ENCODE data around the gene PROCR.
"Not testable (repeated sequence)": the region's sequence is repeated elsewhere in the genome, so short reads cannot be mapped to it uniquely, and the experiment has no call there.

The PROCR gene

DNA sequence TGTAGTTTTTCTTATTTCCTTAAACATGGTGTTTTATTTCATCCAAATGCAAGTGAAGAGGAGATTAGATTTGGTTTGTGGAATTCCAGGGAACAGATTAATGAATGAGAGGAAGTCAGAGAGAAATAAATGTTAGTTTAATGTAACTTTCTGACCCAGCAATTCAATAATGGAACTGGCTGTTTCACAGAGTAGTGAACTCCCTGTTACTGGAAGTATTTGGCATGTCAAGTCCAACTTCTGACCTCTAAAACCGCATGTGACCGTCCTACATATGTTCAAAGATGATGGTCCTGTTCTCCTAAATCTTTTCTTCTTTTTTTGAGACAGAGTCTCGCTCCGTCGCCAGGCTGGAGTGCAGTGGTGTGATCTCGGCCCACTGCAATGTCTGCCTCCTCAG is 18.7 kb downstream of the PROCR start:
- H3K4me3 ChIP-seq (ENCODE audit: low read length) = no peak overlapping the region
- no peaks in the 10 kb centered on the region for H4K20me1 ChIP-seq (ENCODE audit: insufficient read depth, low read length)
- H3F3A ChIP-seq (ENCODE audit: insufficient read depth, low read length) = no peaks in the 10 kb centered on the region
- no peak overlapping the region for H3K4me2 ChIP-seq (ENCODE audit: low read depth, low read length)
- no peaks in the 10 kb centered on the region for H3K9me2 ChIP-seq (replicated peaks; ENCODE audit: insufficient read depth, low read length)
- TF ChIP-seq EZH2phosphoT487 (IDR thresholded peaks at IDR 0.05; ENCODE audit: low read length) (no peak), EZH2 (optimal IDR thresholded peaks at IDR 0.05; ENCODE audit: low read depth, low read length) (no peak)
- TF ChIP-seq, protein P1, sequence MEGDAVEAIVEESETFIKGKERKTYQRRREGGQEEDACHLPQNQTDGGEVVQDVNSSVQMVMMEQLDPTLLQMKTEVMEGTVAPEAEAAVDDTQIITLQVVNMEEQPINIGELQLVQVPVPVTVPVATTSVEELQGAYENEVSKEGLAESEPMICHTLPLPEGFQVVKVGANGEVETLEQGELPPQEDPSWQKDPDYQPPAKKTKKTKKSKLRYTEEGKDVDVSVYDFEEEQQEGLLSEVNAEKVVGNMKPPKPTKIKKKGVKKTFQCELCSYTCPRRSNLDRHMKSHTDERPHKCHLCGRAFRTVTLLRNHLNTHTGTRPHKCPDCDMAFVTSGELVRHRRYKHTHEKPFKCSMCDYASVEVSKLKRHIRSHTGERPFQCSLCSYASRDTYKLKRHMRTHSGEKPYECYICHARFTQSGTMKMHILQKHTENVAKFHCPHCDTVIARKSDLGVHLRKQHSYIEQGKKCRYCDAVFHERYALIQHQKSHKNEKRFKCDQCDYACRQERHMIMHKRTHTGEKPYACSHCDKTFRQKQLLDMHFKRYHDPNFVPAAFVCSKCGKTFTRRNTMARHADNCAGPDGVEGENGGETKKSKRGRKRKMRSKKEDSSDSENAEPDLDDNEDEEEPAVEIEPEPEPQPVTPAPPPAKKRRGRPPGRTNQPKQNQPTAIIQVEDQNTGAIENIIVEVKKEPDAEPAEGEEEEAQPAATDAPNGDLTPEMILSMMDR (IDR thresholded peaks at IDR 0.05; ENCODE audit: low read length) = no peak
- no peaks in the 10 kb centered on the region for H3K79me2 ChIP-seq (ENCODE audit: low read length)
- H3K4me1 ChIP-seq (ENCODE audit: low read length) = no peaks in the 10 kb centered on the region
- DNase-seq = no peak
- H3K9me3 ChIP-seq (replicated peaks; ENCODE audit: insufficient read depth, low read length) = no peaks in the 10 kb centered on the region
- no peaks in the 10 kb centered on the region for H3K36me3 ChIP-seq (replicated peaks; ENCODE audit: insufficient read depth, low read length)
- H3K9ac ChIP-seq (ENCODE audit: low read length) = no peak overlapping the region
- no peak overlapping the region for H2AFZ ChIP-seq (ENCODE audit: low read length)
- no peak overlapping the region for H3K27ac ChIP-seq (ENCODE audit: low read length)
- H3K27me3 ChIP-seq (replicated peaks; ENCODE audit: insufficient read depth, low read length) = no peaks in the 10 kb centered on the region

DNA sequence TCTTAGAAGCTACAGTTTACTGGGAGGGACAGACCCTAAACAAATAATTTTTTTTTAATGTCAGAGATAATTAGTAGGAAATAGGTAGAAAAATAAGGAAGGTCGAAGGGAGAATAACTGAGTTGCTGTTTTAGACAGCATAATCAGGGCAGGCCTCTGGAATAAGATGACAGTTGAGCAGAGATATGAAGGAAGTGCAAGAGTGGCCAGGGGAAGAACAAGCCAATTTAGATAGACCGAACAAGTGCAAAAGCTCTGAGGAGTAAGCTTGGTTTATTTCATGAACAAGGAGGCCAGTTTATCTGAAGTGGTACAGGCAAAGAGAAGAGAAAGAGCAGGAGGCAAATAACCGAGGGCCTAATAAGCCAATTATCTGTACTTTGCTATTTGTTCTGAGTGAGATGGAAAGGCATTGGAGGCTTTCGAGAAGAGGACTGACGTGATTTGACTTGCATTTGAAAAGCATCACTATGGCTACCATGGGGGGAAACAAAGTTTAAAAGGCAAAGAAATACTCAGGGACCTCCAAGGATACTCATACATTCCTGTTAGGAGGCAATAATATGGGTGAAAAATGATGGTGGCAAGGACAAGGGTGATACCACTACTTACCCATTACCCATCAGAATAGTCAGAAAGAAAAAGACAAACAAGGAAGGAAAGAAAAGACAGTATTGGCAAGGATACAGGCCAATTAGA is 19.7 kb downstream of the PROCR start:
- H3K4me2 ChIP-seq (ENCODE audit: low read depth, low read length) = no peak overlapping the region
- no peak for DNase-seq
- no peaks in the 10 kb centered on the region for H3K4me1 ChIP-seq (ENCODE audit: low read length)
- H3K9me2 ChIP-seq (replicated peaks; ENCODE audit: insufficient read depth, low read length) = no peaks in the 10 kb centered on the region
- H3K27ac ChIP-seq (ENCODE audit: low read length) = no peak overlapping the region
- H3K79me2 ChIP-seq (ENCODE audit: low read length) = no peaks in the 10 kb centered on the region
- TF ChIP-seq EZH2 (optimal IDR thresholded peaks at IDR 0.05; ENCODE audit: low read depth, low read length) (no peak), EZH2phosphoT487 (IDR thresholded peaks at IDR 0.05; ENCODE audit: low read length) (no peak)
- TF ChIP-seq, protein P1 (IDR thresholded peaks at IDR 0.05; ENCODE audit: low read length) = no peak
- no peaks in the 10 kb centered on the region for H4K20me1 ChIP-seq (ENCODE audit: insufficient read depth, low read length)
- H3K4me3 ChIP-seq (ENCODE audit: low read length) = no peak overlapping the region
- H3F3A ChIP-seq (ENCODE audit: insufficient read depth, low read length) = no peaks in the 10 kb centered on the region
- no peaks in the 10 kb centered on the region for H3K9me3 ChIP-seq (replicated peaks; ENCODE audit: insufficient read depth, low read length)
- H3K27me3 ChIP-seq (replicated peaks; ENCODE audit: insufficient read depth, low read length) = no peaks in the 10 kb centered on the region
- no peaks in the 10 kb centered on the region for H3K36me3 ChIP-seq (replicated peaks; ENCODE audit: insufficient read depth, low read length)
- H2AFZ ChIP-seq (ENCODE audit: low read length) = no peak overlapping the region
- no peak overlapping the region for H3K9ac ChIP-seq (ENCODE audit: low read length)

DNA sequence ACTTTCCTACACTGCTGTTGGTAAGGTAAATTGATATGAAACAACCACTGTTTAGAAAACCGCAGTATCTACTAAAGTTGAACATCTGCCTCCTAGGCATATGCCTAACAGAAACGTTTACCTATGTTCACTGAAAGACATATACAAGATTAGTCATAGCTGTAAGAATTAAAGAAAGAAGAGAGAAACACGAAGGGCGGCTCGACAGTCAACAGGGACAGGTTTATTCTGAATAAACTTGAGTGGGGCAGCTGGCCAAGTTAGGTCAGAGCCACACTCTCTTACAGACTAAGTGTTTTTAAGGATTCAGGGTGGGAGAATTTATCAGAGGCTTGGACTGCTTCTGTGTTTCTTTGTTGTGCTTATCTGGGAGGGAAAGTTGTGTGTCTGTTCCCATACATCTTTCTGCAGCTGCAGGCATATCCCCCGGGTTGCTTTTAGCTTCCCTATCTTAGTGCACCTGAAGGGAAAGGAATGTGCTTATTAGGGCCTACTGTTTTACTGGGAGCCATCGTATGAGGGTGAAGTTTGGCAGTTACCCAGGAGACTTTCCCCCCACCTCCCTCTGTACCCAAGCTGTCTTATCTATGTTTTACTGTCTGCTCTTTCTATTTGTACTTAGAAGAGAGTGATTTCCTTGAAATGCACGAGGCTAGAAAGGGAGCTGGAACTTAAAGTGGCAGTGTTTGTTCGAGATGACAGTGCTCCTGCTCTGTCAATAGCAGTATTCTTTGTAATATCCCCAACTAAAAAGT is 20.4 kb downstream of the PROCR start:
- H3K27ac ChIP-seq (ENCODE audit: low read length) = no peak overlapping the region
- H3K9ac ChIP-seq (ENCODE audit: low read length) = no peak overlapping the region
- DNase-seq = no peak
- no peak overlapping the region for H3K4me2 ChIP-seq (ENCODE audit: low read depth, low read length)
- no peaks in the 10 kb centered on the region for H4K20me1 ChIP-seq (ENCODE audit: insufficient read depth, low read length)
- no peak overlapping the region for H2AFZ ChIP-seq (ENCODE audit: low read length)
- no peak overlapping the region for H3K4me3 ChIP-seq (ENCODE audit: low read length)
- H3K9me3 ChIP-seq (replicated peaks; ENCODE audit: insufficient read depth, low read length) = no peaks in the 10 kb centered on the region
- H3K79me2 ChIP-seq (ENCODE audit: low read length) = no peaks in the 10 kb centered on the region
- no peaks in the 10 kb centered on the region for H3K36me3 ChIP-seq (replicated peaks; ENCODE audit: insufficient read depth, low read length)
- H3K27me3 ChIP-seq (replicated peaks; ENCODE audit: insufficient read depth, low read length) = no peaks in the 10 kb centered on the region
- H3K4me1 ChIP-seq (ENCODE audit: low read length) = no peaks in the 10 kb centered on the region
- no peaks in the 10 kb centered on the region for H3K9me2 ChIP-seq (replicated peaks; ENCODE audit: insufficient read depth, low read length)
- no peaks in the 10 kb centered on the region for H3F3A ChIP-seq (ENCODE audit: insufficient read depth, low read length)
- TF ChIP-seq EZH2 (optimal IDR thresholded peaks at IDR 0.05; ENCODE audit: low read depth, low read length) = no peak
- TF ChIP-seq, protein P1 (IDR thresholded peaks at IDR 0.05; ENCODE audit: low read length) = no peak
- no peak for TF ChIP-seq EZH2phosphoT487 (IDR thresholded peaks at IDR 0.05; ENCODE audit: low read length)

DNA sequence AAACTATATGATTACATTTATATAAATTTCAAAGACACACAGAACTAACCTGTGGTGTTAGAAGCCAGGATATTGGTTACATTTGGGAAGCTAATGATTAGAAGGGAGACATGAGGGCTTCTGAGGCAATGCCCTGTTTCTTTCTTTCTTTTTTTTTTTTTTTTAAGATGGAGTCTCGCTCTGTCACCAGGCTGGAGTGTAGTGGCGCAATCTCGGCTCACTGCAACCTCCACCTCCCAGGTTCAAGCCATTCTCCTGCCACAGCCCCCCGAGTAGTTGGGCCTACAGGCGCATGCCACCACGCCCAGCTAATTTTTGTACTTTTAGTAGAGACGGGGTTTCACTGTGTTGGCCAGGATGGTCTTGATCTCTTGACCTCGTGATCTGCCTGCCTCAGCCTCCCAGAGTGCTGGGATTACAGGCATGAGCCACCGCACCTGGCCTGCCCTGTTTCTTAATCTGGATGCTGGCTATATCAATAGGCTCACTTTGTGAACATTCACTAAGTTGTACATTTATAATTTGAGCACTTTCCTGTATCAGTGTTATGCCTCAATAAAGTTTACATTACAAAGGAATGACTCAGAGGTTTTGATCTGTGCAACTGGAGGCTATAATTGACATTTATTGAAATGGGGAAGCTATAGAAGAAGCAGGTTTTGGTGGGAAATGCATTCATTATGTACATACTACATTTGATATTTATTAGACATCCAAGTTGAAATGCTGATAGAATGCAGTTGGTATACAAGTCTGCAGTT is 21.3 kb downstream of the PROCR start:
- H4K20me1 ChIP-seq (ENCODE audit: insufficient read depth, low read length); H3K4me2 ChIP-seq (ENCODE audit: low read depth, low read length); H3K27ac ChIP-seq (ENCODE audit: low read length); H3F3A ChIP-seq (ENCODE audit: insufficient read depth, low read length); H2AFZ ChIP-seq (ENCODE audit: low read length); H3K79me2 ChIP-seq (ENCODE audit: low read length); H3K9me2 ChIP-seq (replicated peaks; ENCODE audit: insufficient read depth, low read length); H3K36me3 ChIP-seq (replicated peaks; ENCODE audit: insufficient read depth, low read length); DNase-seq; H3K27me3 ChIP-seq (replicated peaks; ENCODE audit: insufficient read depth, low read length); H3K9ac ChIP-seq (ENCODE audit: low read length); H3K4me3 ChIP-seq (ENCODE audit: low read length); H3K4me1 ChIP-seq (ENCODE audit: low read length); H3K9me3 ChIP-seq (replicated peaks; ENCODE audit: insufficient read depth, low read length): not testable (repeated sequence)

Data from MM.1S (cell line).